Keratinocyte (primary cell): ENCODE results near the gene YPEL1. TPM values are rescaled to one million over a fixed set of nuclear protein-coding genes. Genes with fewer than 3 reads are reported as not detected.

ENCODE experiments used
- DNase-seq: peaks from one replicate; pipeline ENCODE4 v3.0.0-alpha.2; 2011; ENCODE audit warnings: low read depth, missing footprints, low spot score
- FAIRE-seq: peaks from 2 replicates; lab custom pipeline; 2011; peaks lifted over from hg19 to GRCh38; lab: Jason Lieb, UNC
- H2AFZ ChIP-seq: 2 replicates; pipeline ENCODE4 v1.6.0; 2012; ENCODE audit warnings: low read length, control low read depth, inconsistent platforms; ENCODE audit not compliant: control insufficient read depth
- H3K27ac ChIP-seq: 2 replicates; pipeline ENCODE4 v1.5.1; 2011; ENCODE audit warnings: low read length; ENCODE audit not compliant: control insufficient read depth, insufficient read depth
- H3K27me3 ChIP-seq: 3 replicates; pipeline ENCODE4 v1.6.0; 2011; ENCODE audit warnings: low read length; ENCODE audit not compliant: control insufficient read depth, insufficient read depth; ENCODE audit errors: extremely low read depth
- H3K36me3 ChIP-seq, 2 experiments: 2 replicates in 1 of 2; 3 replicates in 1 of 2; pipeline ENCODE4 v1.5.1; 2011; ENCODE audit warnings: low read length in 2 of 2, mild to moderate bottlenecking in 1 of 2; ENCODE audit not compliant: control insufficient read depth in 2 of 2, insufficient read depth in 2 of 2; ENCODE audit errors: extremely low read depth in 1 of 2
- H3K4me1 ChIP-seq: 3 replicates; pipeline ENCODE4 v1.5.1; 2011; ENCODE audit warnings: low read length; ENCODE audit not compliant: control insufficient read depth, insufficient read depth; ENCODE audit errors: extremely low read depth
- H3K4me2 ChIP-seq: 3 replicates; pipeline ENCODE4 v1.6.0; 2011; ENCODE audit warnings: low read depth, low read length; ENCODE audit not compliant: control insufficient read depth, insufficient read depth; ENCODE audit errors: extremely low read depth
- H3K4me3 ChIP-seq, 3 experiments: fragments of 200-600 bp in 1 of 3; sonication (generic) in 1 of 3; 2 replicates in 2 of 3; 3 replicates in 1 of 3; pipeline ENCODE4 v1.5.1; 2011 to 2016; ENCODE audit warnings: low read length in 3 of 3, mild to moderate bottlenecking in 3 of 3, control low read depth in 2 of 3, inconsistent platforms in 1 of 3, low read depth in 1 of 3, mixed read lengths in 1 of 3, mixed run types in 1 of 3, moderate library complexity in 1 of 3; ENCODE audit not compliant: control insufficient read depth in 2 of 3, insufficient read depth in 2 of 3; ENCODE audit errors: extremely low read depth in 1 of 3
- H3K79me2 ChIP-seq: 2 replicates; pipeline ENCODE4 v1.6.0; 2012; ENCODE audit warnings: low read length; ENCODE audit not compliant: control insufficient read depth, insufficient read depth
- H3K9ac ChIP-seq: 3 replicates; pipeline ENCODE4 v1.6.0; 2011; ENCODE audit warnings: low read length; ENCODE audit not compliant: control insufficient read depth, insufficient read depth; ENCODE audit errors: extremely low read depth
- H3K9me1 ChIP-seq: 3 replicates; pipeline ENCODE4 v1.6.0; 2011; ENCODE audit warnings: low read length; ENCODE audit not compliant: control insufficient read depth, insufficient read depth; ENCODE audit errors: extremely low read depth
- H3K9me3 ChIP-seq: 2 replicates; pipeline ENCODE4 v1.5.1; 2012; ENCODE audit warnings: low read depth, low read length; ENCODE audit not compliant: control insufficient read depth
- H4K20me1 ChIP-seq: 3 replicates; pipeline ENCODE4 v1.6.0; 2011; ENCODE audit warnings: low read length; ENCODE audit not compliant: control insufficient read depth, insufficient read depth; ENCODE audit errors: extremely low read depth
- CTCF ChIP-seq, 3 experiments: IDR thresholded peaks in 1 of 3; conservative IDR thresholded peaks in 1 of 3; optimal IDR thresholded peaks in 1 of 3; 2 replicates in 2 of 3; 3 replicates in 1 of 3; pipeline versions ENCODE3 to v1.5.1; 2011; ENCODE audit warnings: low read length in 3 of 3, mild to moderate bottlenecking in 3 of 3, moderate library complexity in 2 of 3, control low read depth in 1 of 3, inconsistent platforms in 1 of 3; ENCODE audit not compliant: insufficient read depth in 2 of 3; ENCODE audit errors: extremely low read depth in 1 of 3
- EZH2 ChIP-seq: IDR thresholded peaks from one replicate; pipeline ENCODE4 v1.6.1; 2012; ENCODE audit warnings: inconsistent platforms, mild to moderate bottlenecking, low read length, moderate library complexity
- dilution Hi-C: fragments of 300-500 bp; cut with MboI; formaldehyde crosslinking; loops from one replicate; pipeline ENCODE4 v1.7.0; 2020; ENCODE audit warnings: low sequenced_read_pairs; ENCODE audit not compliant: extremely low pct_ligation_motif_present
- polyA plus RNA-seq, 5 experiments: library from polyadenylated mRNA; depleted of rRNA in 3 of 5; stranded (reverse) in 3 of 5; stranded (forward) in 1 of 5; unstranded in 1 of 5; fragments of >200 nt; gene quantifications; 1 replicate in 1 of 5; 2 replicates in 3 of 5; 3 replicates in 1 of 5; pipeline versions ENCODE4 v1.2.1 to v1.2.3, GENCODE V29; 2011 to 2012; ENCODE audit warnings: missing spikeins in 2 of 5, low read depth in 1 of 5, low replicate concordance in 1 of 5

The YPEL1 gene
- polyA plus RNA-seq, 1 donor (not counting 4 experiments of a cell fraction or from before 2014, with no cell fraction given): 0.03 TPM

- Histone ChIP-seq H4K20me1 (no peaks in the 10 kb centered on the region), H3K27me3 (no peaks in the 10 kb centered on the region), H3K27ac (no peak overlapping the region), H3K4me3 (no peak overlapping the region), H3K4me2 (no peak overlapping the region), H3K4me1 (peaks cover 6% of the 10 kb centered on the region), H3K9me1 (no peaks in the 10 kb centered on the region), H3K9ac (no peak overlapping the region), H3K36me3 (peaks cover 28 to 38% of the 10 kb centered on the region in 2 experiments), H2AFZ (no peak overlapping the region), H3K79me2 (peaks cover 3% of the 10 kb centered on the region), H3K9me3 (no peaks in the 10 kb centered on the region)
- FAIRE-seq (no peak), DNase-seq (no peak)
- TF ChIP-seq EZH2 (no peak), CTCF (optimal IDR thresholded peaks at IDR 0.05 in 1 of 3, IDR thresholded peaks at IDR 0.05 in 1 of 3, conservative IDR thresholded peaks at IDR 0.05 in 1 of 3; ENCODE audit: extremely low read depth in 1 of 3, insufficient read depth in 2 of 3, low read length in 3 of 3) (no peak)
- dilution Hi-C loops: no loop called here
Observed at GRCh38 chr22:21673534-21674321, 61.9 kb downstream of the YPEL1 start.

- no peak for DNase-seq
- Histone ChIP-seq H3K4me1 (peaks cover 6% of the 10 kb centered on the region), H3K27ac (no peak overlapping the region), H3K9me3 (no peaks in the 10 kb centered on the region), H3K9me1 (no peaks in the 10 kb centered on the region), H3K4me3 (no peak overlapping the region), H3K79me2 (peaks cover 12% of the 10 kb centered on the region), H3K4me2 (no peak overlapping the region), H3K36me3 (peaks cover 28 to 38% of the 10 kb centered on the region in 2 experiments), H2AFZ (no peak overlapping the region), H4K20me1 (no peaks in the 10 kb centered on the region), H3K9ac (no peak overlapping the region), H3K27me3 (no peaks in the 10 kb centered on the region)
- FAIRE-seq: no peak
- TF ChIP-seq EZH2: no peak
- dilution Hi-C loops: no loop called here
Observed at GRCh38 chr22:21672107-21672629, 63.4 kb downstream of the YPEL1 start.
